Measurements from ENCODE around the gene SORBS1.

GRCh38 chr10:95601116-95601719 is 40.0 kb upstream of the SORBS1 start:
- TF ChIP-seq EP300 (IDR thresholded peaks at IDR 0.05) (no peak), POLR2AphosphoS5 (IDR thresholded peaks at IDR 0.05) (peak in 1 of 3 donors; percentile 64)

Data from suprapubic skin (tissue), 4 donors.